ENCODE results near the gene TSPAN4. TPM values are rescaled to one million over a fixed set of nuclear protein-coding genes. Genes with fewer than 3 reads are reported as not detected.

The TSPAN4 gene
- total and polyA plus RNA-seq, 10 of the 15 experiments (the other 5 are each of a cell fraction or from before 2014, with no cell fraction given), result 0.37 to 14.0 (median 8.5) TPM; not detected in 1

GRCh38 chr11:832529-833113 lies 10.0 kb upstream of the TSPAN4 start, which contains the start of gene CD151 (continued):
- TF ChIP-seq RELB (IDR thresholded peaks at IDR 0.05; ENCODE audit: low read depth) (no peak), EGR1 (IDR thresholded peaks at IDR 0.05; ENCODE audit: borderline replicate concordance in 1 of 2, low read depth in 2 of 2, low read length in 2 of 2) (peak; percentile 25 to 95), PKNOX1 (IDR thresholded peaks at IDR 0.05) (no peak), ATF7 (IDR thresholded peaks at IDR 0.05; ENCODE audit: low read depth) (no peak), EZH2 (IDR thresholded peaks at IDR 0.05; ENCODE audit: borderline replicate concordance, control insufficient read depth, low read depth, low read length) (no peak), RB1 (IDR thresholded peaks at IDR 0.05; ENCODE audit: borderline replicate concordance) (no peak), ZBTB4 (CRISPR knock-in tag; IDR thresholded peaks at IDR 0.05) (no peak), CUX1 (IDR thresholded peaks at IDR 0.05; ENCODE audit: insufficient replicate concordance, low read depth, low read length) (no peak), PBX3 (IDR thresholded peaks at IDR 0.05; ENCODE audit: insufficient replicate concordance, low read depth, low read length) (no peak), RBBP5 (conservative IDR thresholded peaks at IDR 0.05) (no peak), KLF5 (IDR thresholded peaks at IDR 0.05; ENCODE audit: partially characterized antibody) (no peak), BHLHE40 (IDR thresholded peaks at IDR 0.05; ENCODE audit: borderline replicate concordance in 1 of 2, low read depth in 2 of 2, low read length in 1 of 2) (0 out of 4 replicates have a peak, but pooled peaks of 1 of the 2 experiments have one; percentile 13), PAX8 (IDR thresholded peaks at IDR 0.05) (no peak), GATAD2B (conservative IDR thresholded peaks at IDR 0.05; ENCODE audit: low read depth) (0 out of 2 replicates have a peak, but pooled peaks have one; percentile 20), MEF2A (IDR thresholded peaks at IDR 0.05; ENCODE audit: insufficient read depth, low read depth, low read length) (no peak), SMC3 (IDR thresholded peaks at IDR 0.05; ENCODE audit: borderline replicate concordance, low read length) (no peak)
